K562 (cell line): ENCODE results near the gene DACT3. TPM values are rescaled to one million over a fixed set of nuclear protein-coding genes. Genes with fewer than 3 reads are reported as not detected.

Experiments used
- CREB1 ChIP-seq, 2 experiments: sonication (generic) in 1 of 2; formaldehyde crosslinking in 1 of 2; IDR thresholded peaks; 2 replicates each; pipeline versions ENCODE4 v1.6.1 to v1.8.0; 2012 to 2022; ENCODE audit warnings: inconsistent platforms in 1 of 2, mild to moderate bottlenecking in 1 of 2, missing genetic modification reagents in 1 of 2, moderate library complexity in 1 of 2
- FUS ChIP-seq: fragments of 200-400 bp; formaldehyde crosslinking; optimal IDR thresholded peaks from 2 replicates; pipeline ENCODE3; 2017; ENCODE audit warnings: low read depth, low read length
- MLLT1 ChIP-seq, 2 experiments: fragments of 450-650 bp; IDR thresholded peaks; 2 replicates each; pipeline ENCODE4 v1.6.1; 2016
- SMARCE1 ChIP-seq: fragments of 450-650 bp; IDR thresholded peaks from 2 replicates; pipeline ENCODE4 v1.7.1; 2016; ENCODE audit warnings: mild to moderate bottlenecking
- ZBTB40 ChIP-seq, 2 experiments: fragments of 450-650 bp in 1 of 2; sonication (generic) in 1 of 2; formaldehyde crosslinking in 1 of 2; IDR thresholded peaks; 2 replicates each; pipeline versions ENCODE4 v1.7.1 to v1.9.0; 2016 to 2022; ENCODE audit warnings: inconsistent platforms in 1 of 2, mild to moderate bottlenecking in 1 of 2, missing genetic modification reagents in 1 of 2
- ZBTB7A ChIP-seq: IDR thresholded peaks from 2 replicates; pipeline ENCODE4 v1.6.1; 2011; ENCODE audit warnings: low read depth, mild to moderate bottlenecking, low read length, moderate library complexity, borderline replicate concordance; ENCODE audit not compliant: control insufficient read depth
- ZNF384 ChIP-seq: IDR thresholded peaks from 2 replicates; pipeline ENCODE4 v1.6.1; 2012; ENCODE audit warnings: low read depth, low read length, improper control_type of control experiment
- polyA plus RNA-seq, 8 experiments: library from polyadenylated mRNA; depleted of rRNA in 4 of 8; stranded (reverse) in 5 of 8; unstranded in 3 of 8; fragments of >200 nt; fragmentation: Nextera tagmentation in 2 of 8; fragmentation: Illumina TruSeq in 1 of 8; extraction: Ambion mirVana in 2 of 8; extraction: Trizol in 1 of 8; gene quantifications; 2 replicates each; pipeline versions ENCODE4 v1.2.1 to v1.2.3, GENCODE V29; 2011 to 2014; ENCODE audit warnings: inconsistent platforms in 1 of 8, missing spikeins in 1 of 8
- total RNA-seq, 7 experiments: library from RNA; depleted of rRNA in 6 of 7; stranded (reverse); fragments of >200 nt in 6 of 7; fragmentation: Illumina TruSeq in 2 of 7; extraction: Trizol in 2 of 7; gene quantifications; 2 replicates each; pipeline versions ENCODE4 v1.2.1 to v1.2.3, GENCODE V29; 2011 to 2021; ENCODE audit warnings: low replicate concordance in 1 of 7

DACT3 gene
- total and polyA plus RNA-seq, 9 of the 15 experiments (the other 6 are each of a cell fraction or from before 2014, with no cell fraction given) = 0.67 to 6.5 (median 3.5) TPM

GRCh38 chr19:46659151-46660007 lies 1.6 kb downstream of the DACT3 start (continued):
- TF ChIP-seq ZBTB40 (IDR thresholded peaks at IDR 0.05) = 0 out of 2 replicates have a peak, but pooled peaks have one; percentile 12
- no peak for TF ChIP-seq ZBTB40 (CRISPR knock-in tag; IDR thresholded peaks at IDR 0.05)
- peak; percentile 86 for TF ChIP-seq ZBTB7A
- no peak for TF ChIP-seq ZNF384
- 0 out of 2 replicates have a peak, but pooled peaks have one; percentile 13 for TF ChIP-seq CREB1 (IDR thresholded peaks at IDR 0.05)
- TF ChIP-seq CREB1 (CRISPR knock-in tag; IDR thresholded peaks at IDR 0.05) = no peak
- peak; percentile 56 to 64; a peak in 1 of 4 replicates for TF ChIP-seq MLLT1 (IDR thresholded peaks at IDR 0.05)
- no peak for TF ChIP-seq FUS
- TF ChIP-seq SMARCE1 = peak; percentile 43; the same call in 1 of the 2 replicates
